SIG-M5 (cell line): ENCODE data around the gene CNST.
"Not testable (repeated sequence)": the region's sequence is repeated elsewhere in the genome, so short reads cannot be mapped to it uniquely, and the experiment has no call there.

ENCODE experiments used
- DNase-seq: peaks from one replicate; lab custom pipeline; 2025; lab: John Stamatoyannopoulos, UW

CNST gene

GRCh38 chr1:246677842-246678241, 111.6 kb downstream of the CNST start:
- DNase-seq = no peak

GRCh38 chr1:246678816-246679793, 112.8 kb downstream of the CNST start:
- DNase-seq = no peak

GRCh38 chr1:246679794-246680177, 113.5 kb downstream of the CNST start:
- DNase-seq = no peak

DNA sequence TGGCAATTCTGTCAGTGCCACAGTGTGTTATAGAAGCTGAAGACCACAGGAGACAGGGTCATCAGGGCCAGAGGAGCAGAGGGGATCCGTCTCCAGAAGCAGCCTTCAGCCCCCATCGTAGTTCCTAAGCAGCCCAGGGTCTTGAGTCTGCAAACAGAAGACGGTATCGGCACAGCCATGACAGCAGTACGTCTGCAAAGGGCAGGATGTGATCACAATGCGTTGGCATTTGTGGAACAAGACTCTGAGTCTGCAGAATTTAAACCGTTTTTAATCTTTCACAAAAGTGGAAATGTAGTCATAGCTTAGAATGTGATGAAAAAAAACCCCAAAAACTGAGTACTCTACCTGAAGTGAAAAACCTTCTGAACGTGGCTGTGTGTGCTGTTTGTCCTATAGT, 113.9 kb downstream of the CNST start:
- no peak for DNase-seq

DNA sequence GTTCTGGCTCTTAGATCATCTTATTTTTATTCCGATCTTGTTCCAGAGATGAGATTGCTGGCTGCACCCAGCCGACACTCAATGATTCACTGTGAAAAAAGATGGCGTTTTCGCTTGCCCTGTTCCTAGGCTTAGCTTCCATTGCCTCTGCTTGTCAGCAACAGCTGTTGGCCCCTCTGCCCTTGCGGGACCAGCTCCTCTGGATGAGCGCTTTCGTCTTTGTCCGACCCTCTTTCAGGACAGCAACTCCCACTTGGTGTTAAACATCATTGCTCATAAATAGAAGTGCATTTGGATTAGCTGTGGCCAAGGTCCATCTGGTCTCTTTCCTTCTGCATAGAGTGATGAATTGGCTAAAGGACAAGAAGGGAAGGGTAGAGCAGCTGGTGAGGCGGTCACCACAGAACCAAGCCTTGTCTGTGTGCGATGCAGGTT, 114.5 kb downstream of the CNST start:
- no peak for DNase-seq

- no peak for DNase-seq
Measured at GRCh38 chr1:246681900-246682895, 115.9 kb downstream of the CNST start.

GRCh38 chr1:246683521-246683920, 117.3 kb downstream of the CNST start:
- DNase-seq = no peak

DNA sequence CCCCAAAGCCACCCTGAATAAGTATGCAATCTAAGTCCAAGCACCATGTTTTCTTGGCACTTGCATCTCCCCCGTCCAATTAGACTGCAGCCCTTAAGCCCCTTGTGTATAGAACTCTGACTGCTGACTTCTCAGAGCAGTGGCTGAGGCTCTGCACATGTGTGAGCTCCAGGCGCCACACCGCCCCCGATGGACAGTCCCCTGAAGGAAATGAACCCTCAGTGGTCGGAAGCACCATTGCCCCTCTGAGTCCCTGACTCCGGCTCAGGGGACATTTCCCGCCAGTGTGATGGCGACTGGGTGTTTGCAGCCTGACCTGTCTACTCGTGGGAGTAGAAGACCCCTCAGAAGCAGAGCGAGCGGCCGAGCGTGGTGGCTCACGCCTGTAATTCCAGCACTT, 120.7 kb downstream of the CNST start:
- DNase-seq = no peak

DNA sequence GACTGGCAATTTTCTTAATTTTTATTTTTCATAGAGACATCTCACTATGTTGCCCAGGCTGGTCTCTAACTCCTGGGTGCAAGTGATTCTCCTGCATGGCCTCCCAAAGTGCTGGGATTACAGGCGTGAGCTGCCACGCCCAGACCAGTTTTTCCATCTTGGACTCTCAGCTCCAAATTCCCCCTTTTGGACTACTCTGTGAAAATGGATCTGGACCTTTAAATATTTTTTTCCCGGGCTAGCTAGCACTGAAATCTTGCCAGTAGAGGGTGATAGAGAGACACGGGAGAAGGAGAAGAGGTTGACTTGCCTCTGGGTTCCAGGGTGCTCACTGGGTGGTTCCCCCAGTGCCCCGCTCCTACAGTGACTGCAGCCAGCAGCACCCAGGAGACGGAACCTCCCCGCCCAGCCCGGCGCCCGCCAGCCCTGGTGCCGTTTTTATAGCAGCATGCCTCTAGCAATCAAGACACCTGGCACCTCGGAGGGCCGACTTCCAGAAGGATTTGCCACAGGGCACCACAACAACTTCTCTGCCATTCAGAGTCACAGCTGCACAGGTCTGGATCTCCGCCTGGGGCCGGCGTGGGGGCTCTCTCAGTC, 123.3 kb downstream of the CNST start:
- DNase-seq = peak; percentile 76

DNA sequence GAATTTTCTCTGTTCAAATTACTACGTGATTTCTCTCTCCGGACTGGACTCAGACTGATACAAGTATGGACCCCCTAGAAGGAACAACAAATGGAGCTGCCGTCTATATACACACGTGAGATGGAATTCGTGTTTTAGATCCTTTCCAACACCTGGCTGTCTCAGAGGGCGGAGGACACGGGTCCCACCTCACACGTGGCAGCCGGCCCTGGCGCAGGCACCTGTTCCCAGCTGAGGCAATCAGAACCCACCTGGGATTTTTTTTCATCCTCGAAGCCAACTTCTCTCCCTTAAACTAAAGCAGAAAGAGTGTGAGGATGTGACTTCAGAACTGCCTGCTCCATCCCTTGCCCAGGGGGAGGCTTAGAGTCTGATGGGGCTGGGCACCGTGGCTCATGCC, 123.8 kb downstream of the CNST start:
- no peak for DNase-seq

- DNase-seq = no peak
Measured at GRCh38 chr1:246691622-246692495, 125.6 kb downstream of the CNST start.

- DNase-seq = not testable (repeated sequence)
Measured at GRCh38 chr1:246694213-246694895, 128.1 kb downstream of the CNST start.

GRCh38 chr1:246695136-246695535, 128.9 kb downstream of the CNST start:
- no peak for DNase-seq

- DNase-seq = no peak
Measured at GRCh38 chr1:246695666-246696065, 129.4 kb downstream of the CNST start.

- no peak for DNase-seq
Measured at GRCh38 chr1:246698466-246699094, 132.3 kb downstream of the CNST start.

GRCh38 chr1:246699095-246699735, 133.0 kb downstream of the CNST start:
- DNase-seq = peak; percentile 85

- DNase-seq = no peak
Measured at GRCh38 chr1:246703581-246703980, 137.3 kb downstream of the CNST start.

DNA sequence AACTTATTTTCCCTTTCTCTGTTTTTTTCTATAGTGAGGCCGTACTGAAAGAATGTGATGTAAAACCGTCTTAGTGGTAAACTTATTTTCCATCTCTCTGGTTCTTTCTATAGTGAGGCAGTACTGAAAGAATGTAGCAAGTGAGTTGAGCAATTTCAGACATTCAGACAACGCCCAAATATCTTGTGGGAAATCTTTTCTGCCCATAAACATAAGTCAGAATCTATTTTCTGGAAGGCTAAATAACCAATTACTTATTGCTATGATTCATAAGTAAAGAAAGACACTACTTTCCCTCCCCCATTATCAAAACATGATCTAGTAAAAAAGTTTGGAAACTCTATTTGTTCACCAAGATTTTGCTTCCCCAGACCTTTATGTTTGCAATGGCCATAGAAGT, 139.1 kb downstream of the CNST start:
- DNase-seq = no peak

GRCh38 chr1:246708166-246708565, 141.9 kb downstream of the CNST start:
- DNase-seq = no peak

- DNase-seq = no peak
Measured at GRCh38 chr1:246709196-246709595, 142.9 kb downstream of the CNST start.
